Measurements from ENCODE around the gene USP21. TPM values are rescaled to one million over a fixed set of nuclear protein-coding genes. Genes with fewer than 3 reads are reported as not detected.
A peak's percentile ranks its signal among the peaks of the same experiment; 100 is the strongest.

USP21 gene
- total and polyA plus RNA-seq, 2 of the 8 experiments (the other 6 are each of a cell fraction or from before 2014, with no cell fraction given) = 23.9 to 36.3 TPM

- no peak for TF ChIP-seq CHD7 (IDR thresholded peaks at IDR 0.05; ENCODE audit: insufficient replicate concordance, low read length)
- TF ChIP-seq TCF12 (IDR thresholded peaks at IDR 0.05; ENCODE audit: low read depth, low read length) = no peak
- TF ChIP-seq NANOG (IDR thresholded peaks at IDR 0.05; ENCODE audit: insufficient read depth, low read depth, low read length, poor library complexity, severe bottlenecking) = no peak
- TF ChIP-seq POLR2AphosphoS5 (IDR thresholded peaks at IDR 0.05; ENCODE audit: low read depth, low read length) = peak; percentile 97
- TF ChIP-seq HDAC2 (IDR thresholded peaks at IDR 0.05; ENCODE audit: borderline replicate concordance in 1 of 2, low read depth in 2 of 2, low read length in 2 of 2) = 0 out of 4 replicates have a peak, but pooled peaks of 1 of the 2 experiments have one; percentile 71
- no peak for TF ChIP-seq SP1 (IDR thresholded peaks at IDR 0.05; ENCODE audit: low read depth, low read length)
- peak; percentile 93 for TF ChIP-seq GABPA (IDR thresholded peaks at IDR 0.05; ENCODE audit: borderline replicate concordance, insufficient read depth, low read length)
- TF ChIP-seq YY1 (IDR thresholded peaks at IDR 0.05; ENCODE audit: low read depth, low read length) = peak; percentile 99
- no peak for TF ChIP-seq EZH2 (IDR thresholded peaks at IDR 0.05; ENCODE audit: low read depth, low read length, severe bottlenecking)
- TF ChIP-seq SRF (IDR thresholded peaks at IDR 0.05; ENCODE audit: low read depth, low read length) = no peak
Measured at GRCh38 chr1:161153682-161154337, 5.5 kb upstream of the USP21 start, which contains the start of gene UFC1 (continued).
